ENCODE measurements around the gene MDP1. TPM values are rescaled to one million over a fixed set of nuclear protein-coding genes. Genes with fewer than 3 reads are reported as not detected.

Gene MDP1
- polyA plus RNA-seq, 1 experiment, result 19.3 TPM

- CTCF ChIA-PET, result interaction anchor here (1.1 kb wide), 1 partner anchor 129 kb away, joined by 4 read pairs; no protein-coding TSS in a partner anchor
- POLR2A ChIA-PET, result no interaction called here
- H3K27me3 ChIP-seq (ENCODE audit: control insufficient read depth, insufficient read depth, low read length), result no peaks in the 10 kb centered on the region
- H3K4me3 ChIP-seq (ENCODE audit: low read depth, low read length), result no peak overlapping the region
- no peak for DNase-seq (ENCODE audit: low read depth)
- TF ChIP-seq CTCF (IDR thresholded peaks at IDR 0.05; ENCODE audit: insufficient read depth, low read depth, low read length), result no peak
- peaks cover 46% of the 10 kb centered on the region for H3K36me3 ChIP-seq (ENCODE audit: control insufficient read depth, insufficient read depth, low read length)
These were observed 38.0 kb downstream of the MDP1 start for GRCh38 chr14:24177891-24178290.

GRCh38 chr14:24177041-24177825, 38.6 kb downstream of the MDP1 start:
- H3K36me3 ChIP-seq (ENCODE audit: control insufficient read depth, insufficient read depth, low read length), result peaks cover 43% of the 10 kb centered on the region
- TF ChIP-seq CTCF (IDR thresholded peaks at IDR 0.05; ENCODE audit: insufficient read depth, low read depth, low read length), result no peak
- no peaks in the 10 kb centered on the region for H3K27me3 ChIP-seq (ENCODE audit: control insufficient read depth, insufficient read depth, low read length)
- ChIA-PET CTCF (interaction anchor here (0.9 to 1.1 kb wide), 2 partner anchors 16 to 130 kb away, joined by 3 to 4 read pairs; partner anchors contain the start of gene IRF9), POLR2A (no interaction called here)
- no peak overlapping the region for H3K4me3 ChIP-seq (ENCODE audit: low read depth, low read length)
- DNase-seq (ENCODE audit: low read depth), result no peak

- ChIA-PET POLR2A (interaction anchor here (0.6 kb wide), 1 partner anchor 1205 kb away, joined by 6 read pairs; no protein-coding TSS in a partner anchor), CTCF (interaction anchor here (1.1 to 1.6 kb wide), 2 partner anchors 15 to 131 kb away, joined by 4 to 5 read pairs; partner anchors contain the start of gene IRF9)
- Histone ChIP-seq H3K4me3 (ENCODE audit: low read depth, low read length) (no peak overlapping the region), H3K27me3 (ENCODE audit: control insufficient read depth, insufficient read depth, low read length) (no peaks in the 10 kb centered on the region), H3K36me3 (ENCODE audit: control insufficient read depth, insufficient read depth, low read length) (peaks cover 41% of the 10 kb centered on the region)
- DNase-seq (ENCODE audit: low read depth), result no peak
- TF ChIP-seq CTCF (IDR thresholded peaks at IDR 0.05; ENCODE audit: insufficient read depth, low read depth, low read length), result no peak
These were observed 39.3 kb downstream of the MDP1 start for GRCh38 chr14:24176599-24176998.

GRCh38 chr14:24172871-24173281, 43.0 kb downstream of the MDP1 start:
- no peak overlapping the region for H3K4me3 ChIP-seq (ENCODE audit: low read depth, low read length)
- no peak for TF ChIP-seq CTCF (IDR thresholded peaks at IDR 0.05; ENCODE audit: insufficient read depth, low read depth, low read length)
- H3K27me3 ChIP-seq (ENCODE audit: control insufficient read depth, insufficient read depth, low read length), result no peaks in the 10 kb centered on the region
- DNase-seq (ENCODE audit: low read depth), result no peak
- CTCF ChIA-PET, result interaction anchor here (3.1 kb wide), 1 partner anchor 11 kb away, joined by 12 read pairs; the partner anchor contains the start of gene IRF9
- POLR2A ChIA-PET, result no interaction called here
- H3K36me3 ChIP-seq (ENCODE audit: control insufficient read depth, insufficient read depth, low read length), result peaks cover 22% of the 10 kb centered on the region

- H3K36me3 ChIP-seq (ENCODE audit: control insufficient read depth, insufficient read depth, low read length), result peaks cover 21% of the 10 kb centered on the region
- H3K4me3 ChIP-seq (ENCODE audit: low read depth, low read length), result no peak overlapping the region
- ChIA-PET CTCF (interaction anchor here (3.1 kb wide), 1 partner anchor 11 kb away, joined by 12 read pairs; the partner anchor contains the start of gene IRF9), POLR2A (no interaction called here)
- DNase-seq (ENCODE audit: low read depth), result no peak
- H3K27me3 ChIP-seq (ENCODE audit: control insufficient read depth, insufficient read depth, low read length), result no peaks in the 10 kb centered on the region
- TF ChIP-seq CTCF (IDR thresholded peaks at IDR 0.05; ENCODE audit: insufficient read depth, low read depth, low read length), result no peak
These were observed 43.5 kb downstream of the MDP1 start for GRCh38 chr14:24172261-24172860.
